ENCODE results near the gene MAGEH1.
A peak's percentile ranks its signal among the peaks of the same experiment; 100 is the strongest.

Gene MAGEH1

DNA sequence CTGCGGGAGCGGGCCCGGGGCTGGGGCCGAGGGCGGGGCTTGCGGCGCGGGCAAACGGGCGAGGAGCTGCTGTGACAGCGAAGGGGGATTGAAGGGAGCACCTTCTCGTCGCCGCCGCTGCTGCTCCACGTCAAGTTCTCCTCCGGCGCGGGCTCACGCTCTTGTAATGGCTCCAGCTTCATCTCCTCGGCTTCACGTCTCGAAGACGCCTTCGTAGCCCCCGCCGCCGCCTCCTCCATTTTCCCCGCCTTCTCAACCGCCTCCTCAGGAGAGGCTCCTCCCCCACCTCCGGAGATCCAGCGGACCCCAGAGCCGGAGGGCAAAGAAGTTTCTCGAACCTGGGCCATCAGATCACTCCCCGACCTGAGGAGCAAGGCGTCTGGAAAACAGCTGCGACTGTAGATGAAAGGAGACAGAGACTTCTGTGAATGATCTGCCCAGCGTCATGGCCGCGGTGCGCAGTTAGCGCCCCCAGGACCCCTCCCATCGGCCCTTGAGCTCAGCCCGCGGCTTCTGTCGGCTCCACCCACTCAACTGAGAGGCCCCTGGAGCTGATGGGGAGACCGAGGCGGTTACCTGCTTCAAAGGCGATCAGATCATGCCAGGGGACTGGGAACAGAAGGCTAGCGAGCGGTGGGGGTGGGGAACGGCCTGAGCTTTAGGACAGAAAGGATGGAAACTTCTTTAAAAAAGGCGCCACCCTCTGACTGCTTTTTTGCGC is 36.8 kb downstream of the MAGEH1 start:
- TF ChIP-seq, protein P1, sequence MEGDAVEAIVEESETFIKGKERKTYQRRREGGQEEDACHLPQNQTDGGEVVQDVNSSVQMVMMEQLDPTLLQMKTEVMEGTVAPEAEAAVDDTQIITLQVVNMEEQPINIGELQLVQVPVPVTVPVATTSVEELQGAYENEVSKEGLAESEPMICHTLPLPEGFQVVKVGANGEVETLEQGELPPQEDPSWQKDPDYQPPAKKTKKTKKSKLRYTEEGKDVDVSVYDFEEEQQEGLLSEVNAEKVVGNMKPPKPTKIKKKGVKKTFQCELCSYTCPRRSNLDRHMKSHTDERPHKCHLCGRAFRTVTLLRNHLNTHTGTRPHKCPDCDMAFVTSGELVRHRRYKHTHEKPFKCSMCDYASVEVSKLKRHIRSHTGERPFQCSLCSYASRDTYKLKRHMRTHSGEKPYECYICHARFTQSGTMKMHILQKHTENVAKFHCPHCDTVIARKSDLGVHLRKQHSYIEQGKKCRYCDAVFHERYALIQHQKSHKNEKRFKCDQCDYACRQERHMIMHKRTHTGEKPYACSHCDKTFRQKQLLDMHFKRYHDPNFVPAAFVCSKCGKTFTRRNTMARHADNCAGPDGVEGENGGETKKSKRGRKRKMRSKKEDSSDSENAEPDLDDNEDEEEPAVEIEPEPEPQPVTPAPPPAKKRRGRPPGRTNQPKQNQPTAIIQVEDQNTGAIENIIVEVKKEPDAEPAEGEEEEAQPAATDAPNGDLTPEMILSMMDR (IDR thresholded peaks at IDR 0.05; ENCODE audit: low read depth, low read length), result no peak
- H3K4me3 ChIP-seq (ENCODE audit: low read depth, low read length), result peak overlapping the region; percentile 56
- in situ Hi-C loops (cut with HindIII; ENCODE audit: low sequenced_read_pairs), result no loop called here
- DNase-seq (ENCODE audit: low read depth, low spot score), result peak; percentile 63

DNA sequence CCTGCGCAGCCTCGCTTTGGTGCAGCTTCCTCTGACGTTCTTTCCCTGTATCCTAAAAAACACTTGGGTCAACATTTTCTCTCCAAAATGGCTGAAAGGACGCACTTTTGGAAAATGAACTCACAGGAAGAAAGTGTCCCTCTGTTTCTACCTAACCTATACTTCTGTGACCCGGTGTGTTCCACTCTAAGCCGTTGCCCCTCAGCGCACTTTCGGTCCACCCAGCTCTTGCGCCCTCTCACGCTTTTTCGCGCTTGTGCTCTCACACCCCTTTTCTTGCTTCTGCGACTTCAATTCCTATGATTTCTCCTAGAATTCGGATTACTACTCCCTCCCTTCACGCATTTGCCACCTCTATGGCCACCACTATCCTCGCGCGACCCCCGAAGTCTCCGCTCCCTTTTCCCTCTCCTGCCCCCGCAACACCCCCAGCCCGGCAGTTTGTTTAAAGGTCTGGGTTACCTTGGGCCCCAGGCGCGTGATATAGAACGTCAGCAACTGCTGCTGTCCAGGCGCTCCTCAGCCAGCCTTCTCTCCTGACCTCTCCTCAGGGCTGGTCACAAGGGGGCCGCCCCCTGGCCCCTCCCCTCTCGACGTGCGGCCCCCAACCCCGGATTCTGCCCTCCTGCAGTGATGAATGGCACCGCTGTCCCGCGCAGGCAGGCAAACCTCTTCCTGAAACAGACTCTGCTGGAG is 37.5 kb downstream of the MAGEH1 start, which contains the start of gene USP51:
TSS of gene USP51 (minus strand) at position 535 of the 696 bp plus-strand sequence. CDS start 909 bp downstream, outside the sequence.
- DNase-seq (ENCODE audit: low read depth, low spot score), result peak; percentile 18
- in situ Hi-C loops (cut with HindIII; ENCODE audit: low sequenced_read_pairs), result no loop called here
- peak within 1 kb of the TSS; percentile 56 for H3K4me3 ChIP-seq (ENCODE audit: low read depth, low read length)
- TF ChIP-seq, protein P1 (IDR thresholded peaks at IDR 0.05; ENCODE audit: low read depth, low read length), result no peak

DNA sequence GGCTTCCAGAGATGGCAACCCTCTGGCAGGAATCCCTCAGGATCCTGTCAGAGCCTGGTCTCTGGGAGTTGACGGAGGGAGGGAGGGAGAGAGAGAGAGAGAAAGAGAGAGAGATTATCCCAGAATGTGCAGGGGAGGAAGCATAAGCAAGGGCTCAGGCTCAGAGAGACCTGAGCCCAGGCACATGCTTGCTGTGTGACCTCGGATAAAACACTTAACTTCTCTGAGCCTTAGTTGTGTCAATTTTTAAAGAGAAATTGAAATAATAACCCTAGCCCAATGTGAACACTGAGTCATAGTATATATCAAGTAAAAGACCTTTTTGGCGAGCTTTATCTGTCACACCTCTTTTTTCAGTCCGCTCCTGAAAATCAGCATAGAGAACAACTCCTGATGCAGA is 38.2 kb downstream of the MAGEH1 start:
- TF ChIP-seq, protein P1 (IDR thresholded peaks at IDR 0.05; ENCODE audit: low read depth, low read length), result no peak
- no peak for DNase-seq (ENCODE audit: low read depth, low spot score)
- H3K4me3 ChIP-seq (ENCODE audit: low read depth, low read length), result peak overlapping the region; percentile 56
- in situ Hi-C loops (cut with HindIII; ENCODE audit: low sequenced_read_pairs), result no loop called here

DNA sequence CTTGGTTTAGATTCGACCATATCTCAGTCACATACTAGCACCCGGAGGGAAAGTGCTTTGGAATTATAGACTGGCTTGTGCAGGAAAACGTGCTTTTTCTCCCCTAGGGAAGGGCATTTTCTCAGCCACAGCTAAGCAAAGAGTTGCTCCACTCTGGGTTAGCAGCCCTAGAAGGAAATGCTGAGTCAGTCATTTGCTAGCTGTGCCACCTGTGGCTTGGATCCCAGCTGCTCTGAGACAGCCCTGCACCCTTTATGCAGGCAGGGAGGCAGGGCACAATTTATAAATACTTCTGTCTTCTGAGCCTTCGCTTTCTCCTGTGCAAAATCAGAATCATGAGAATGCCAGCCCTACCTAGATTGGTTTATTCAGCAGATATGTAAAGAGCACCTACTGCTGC is 39.0 kb downstream of the MAGEH1 start:
- TF ChIP-seq, protein P1 (IDR thresholded peaks at IDR 0.05; ENCODE audit: low read depth, low read length), result no peak
- in situ Hi-C loops (cut with HindIII; ENCODE audit: low sequenced_read_pairs), result no loop called here

More for the DNA sequence above, 39.0 kb downstream of the MAGEH1 start:
- no peak for DNase-seq (ENCODE audit: low read depth, low spot score)
- H3K4me3 ChIP-seq (ENCODE audit: low read depth, low read length), result no peak overlapping the region

Measured in astrocyte of the spinal cord (primary cell).